Measurements from ENCODE around the gene PLCL1. TPM values are rescaled to one million over a fixed set of nuclear protein-coding genes. Genes with fewer than 3 reads are reported as not detected.

The PLCL1 gene
- total RNA-seq, 1 experiment from 2014 or later = 0.07 TPM

- DNase-seq (ENCODE audit: low spot score) (no peak), ATAC-seq (no peak)
- Mint-ChIP-seq H3K9me3 (no peaks in the 10 kb centered on the region), H3K36me3 (no peaks in the 10 kb centered on the region), H3K4me3 (no peak overlapping the region), H3K4me1 (0 out of 2 replicates have a peak, but pooled peaks cover 6% of the 10 kb centered on the region), H3K27ac (no peak overlapping the region), H3K27me3 (ENCODE audit: low read depth) (no peaks in the 10 kb centered on the region)
- ChIA-PET POLR2A (no interaction called here), CTCF (no interaction called here)
- TF ChIP-seq ZNF671 (CRISPR knock-in tag; IDR thresholded peaks at IDR 0.05) (no peak), ATF1 (CRISPR knock-in tag; IDR thresholded peaks at IDR 0.05) (no peak), MYBL2 (CRISPR knock-in tag; IDR thresholded peaks at IDR 0.05) (no peak), ETV6 (CRISPR knock-in tag; IDR thresholded peaks at IDR 0.05) (no peak), SMAD3 (CRISPR knock-in tag; IDR thresholded peaks at IDR 0.05; ENCODE audit: borderline replicate concordance) (no peak), RELA (CRISPR knock-in tag; IDR thresholded peaks at IDR 0.05; ENCODE audit: borderline replicate concordance) (no peak)
Measured at GRCh38 chr2:197866455-197866854, 62.1 kb downstream of the PLCL1 start.

GRCh38 chr2:197867033-197867432 lies 62.6 kb downstream of the PLCL1 start:
- H3K4me1 Mint-ChIP-seq = 0 out of 2 replicates have a peak, but pooled peaks cover 9% of the 10 kb centered on the region
- H3K4me3 Mint-ChIP-seq = no peak overlapping the region
- H3K9me3 Mint-ChIP-seq = no peaks in the 10 kb centered on the region
- H3K27ac Mint-ChIP-seq = no peak overlapping the region
- ATAC-seq = no peak
- POLR2A ChIA-PET = no interaction called here
- no peak for TF ChIP-seq KAT7 (CRISPR knock-in tag; IDR thresholded peaks at IDR 0.05; ENCODE audit: borderline replicate concordance)
- TF ChIP-seq SOX15 (CRISPR knock-in tag; IDR thresholded peaks at IDR 0.05) = no peak
- no peak for TF ChIP-seq ZSCAN18 (CRISPR knock-in tag; IDR thresholded peaks at IDR 0.05)
- TF ChIP-seq ZNF512 (CRISPR knock-in tag; IDR thresholded peaks at IDR 0.05; ENCODE audit: borderline replicate concordance) = no peak
- TF ChIP-seq MXD4 (CRISPR knock-in tag; IDR thresholded peaks at IDR 0.05; ENCODE audit: borderline replicate concordance) = no peak
- no peak for TF ChIP-seq ZNF263 (CRISPR knock-in tag; IDR thresholded peaks at IDR 0.05; ENCODE audit: low read depth)
- no peak for TF ChIP-seq ZNF416 (CRISPR knock-in tag; IDR thresholded peaks at IDR 0.05)
- TF ChIP-seq RELA (CRISPR knock-in tag; IDR thresholded peaks at IDR 0.05; ENCODE audit: borderline replicate concordance) = no peak
- TF ChIP-seq CBFB (CRISPR knock-in tag; IDR thresholded peaks at IDR 0.05; ENCODE audit: low read depth) = no peak
- TF ChIP-seq E2F4 (CRISPR knock-in tag; IDR thresholded peaks at IDR 0.05; ENCODE audit: borderline replicate concordance, low read depth) = no peak
- TF ChIP-seq ZNF138 (CRISPR knock-in tag; conservative IDR thresholded peaks at IDR 0.05) = no peak
- TF ChIP-seq ZNF219 (CRISPR knock-in tag; IDR thresholded peaks at IDR 0.05; ENCODE audit: borderline replicate concordance) = no peak
- no peak for TF ChIP-seq ZNF317 (CRISPR knock-in tag; IDR thresholded peaks at IDR 0.05; ENCODE audit: borderline replicate concordance, low read depth)
- no peak for TF ChIP-seq GABPB1 (CRISPR knock-in tag; IDR thresholded peaks at IDR 0.05)
- TF ChIP-seq ZNF671 (CRISPR knock-in tag; IDR thresholded peaks at IDR 0.05) = no peak
- no peak for TF ChIP-seq ATF6 (CRISPR knock-in tag; IDR thresholded peaks at IDR 0.05)
- no peak for TF ChIP-seq ETV6 (CRISPR knock-in tag; IDR thresholded peaks at IDR 0.05)
- no peak for TF ChIP-seq GTF2I (CRISPR knock-in tag; conservative IDR thresholded peaks at IDR 0.05)
- CTCF ChIA-PET = no interaction called here
- H3K27me3 Mint-ChIP-seq (ENCODE audit: low read depth) = no peaks in the 10 kb centered on the region
- H3K36me3 Mint-ChIP-seq = no peaks in the 10 kb centered on the region
- no peak for DNase-seq (ENCODE audit: low spot score)

All from WTC11 (cell line).